HepG2 (cell line): Measurements from ENCODE around the gene SEPTIN5. TPM values are rescaled to one million over a fixed set of nuclear protein-coding genes. Genes with fewer than 3 reads are reported as not detected.
A peak's percentile ranks its signal among the peaks of the same experiment; 100 is the strongest.

Source experiments
- ARNTL ChIP-seq: sonication (generic); formaldehyde crosslinking; IDR thresholded peaks from 2 replicates; pipeline ENCODE4 v1.4.0; 2020; ENCODE audit warnings: mild to moderate bottlenecking, missing genetic modification reagents
- ELF1 ChIP-seq: sonication (generic); formaldehyde crosslinking; IDR thresholded peaks from 2 replicates; pipeline ENCODE4 v1.4.0; 2020; ENCODE audit warnings: missing genetic modification reagents
- HOXA5 ChIP-seq: sonication (generic); formaldehyde crosslinking; IDR thresholded peaks from 2 replicates; pipeline ENCODE4 v1.4.0; 2020; ENCODE audit warnings: missing genetic modification reagents
- ISL2 ChIP-seq: sonication (generic); formaldehyde crosslinking; IDR thresholded peaks from 2 replicates; pipeline ENCODE4 v1.5.0; 2020; ENCODE audit warnings: missing genetic modification reagents
- MAZ ChIP-seq, 2 experiments: sonication (generic) in 1 of 2; formaldehyde crosslinking in 1 of 2; IDR thresholded peaks; 2 replicates each; pipeline versions ENCODE4 v1.5.0 to v1.6.1; 2012 to 2020; ENCODE audit warnings: low read depth in 2 of 2, mild to moderate bottlenecking in 2 of 2, borderline replicate concordance in 1 of 2, improper control_type of control experiment in 1 of 2, low read length in 1 of 2, missing genetic modification reagents in 1 of 2, moderate library complexity in 1 of 2
- SMAD9 ChIP-seq: sonication (generic); formaldehyde crosslinking; IDR thresholded peaks from 2 replicates; pipeline ENCODE4 v1.5.1; 2020; ENCODE audit warnings: mild to moderate bottlenecking, missing genetic modification reagents
- SMC3 ChIP-seq: IDR thresholded peaks from 2 replicates; pipeline ENCODE4 v1.6.1; 2011; ENCODE audit warnings: low read length, improper control_type of control experiment
- SOX6 ChIP-seq, 2 experiments: fragments of 450-650 bp in 1 of 2; sonication (generic) in 1 of 2; formaldehyde crosslinking in 1 of 2; IDR thresholded peaks; 2 replicates each; pipeline versions ENCODE4 v1.4.0 to v1.6.1; 2017 to 2020; ENCODE audit warnings: antibody characterized with exemption in 1 of 2, mild to moderate bottlenecking in 1 of 2, missing genetic modification reagents in 1 of 2
- SP2 ChIP-seq: sonication (generic); formaldehyde crosslinking; IDR thresholded peaks from 2 replicates; pipeline ENCODE4 v1.5.1; 2020; ENCODE audit warnings: mild to moderate bottlenecking, missing genetic modification reagents
- STAT6 ChIP-seq: sonication (generic); formaldehyde crosslinking; IDR thresholded peaks from 2 replicates; pipeline ENCODE4 v1.4.0; 2020; ENCODE audit warnings: missing genetic modification reagents, mild to moderate bottlenecking, borderline replicate concordance
- TBL1XR1 ChIP-seq: fragments of 150-350 bp; IDR thresholded peaks from 2 replicates; pipeline ENCODE4 v1.6.1; 2014; ENCODE audit warnings: borderline replicate concordance, low read length; ENCODE audit not compliant: partially characterized antibody
- ZFY ChIP-seq: sonication (generic); formaldehyde crosslinking; IDR thresholded peaks from 2 replicates; pipeline ENCODE4 v1.4.0; 2020; ENCODE audit warnings: missing genetic modification reagents
- ZGPAT ChIP-seq: IDR thresholded peaks from 2 replicates; pipeline ENCODE4 v1.6.1; 2016; ENCODE audit warnings: mild to moderate bottlenecking
- ZNF512B ChIP-seq: sonication (generic); formaldehyde crosslinking; IDR thresholded peaks from 2 replicates; pipeline ENCODE4 v1.5.1; 2020; ENCODE audit warnings: missing genetic modification reagents, mild to moderate bottlenecking, borderline replicate concordance
- ZNF547 ChIP-seq: sonication (generic); formaldehyde crosslinking; IDR thresholded peaks from 2 replicates; pipeline ENCODE4 v1.5.1; 2020; ENCODE audit warnings: mild to moderate bottlenecking, missing genetic modification reagents
- ZNF564 ChIP-seq: sonication (generic); formaldehyde crosslinking; IDR thresholded peaks from 2 replicates; pipeline ENCODE4 v1.8.1; 2023; ENCODE audit warnings: mild to moderate bottlenecking, missing genetic modification reagents
- ZNF597 ChIP-seq: sonication (generic); formaldehyde crosslinking; IDR thresholded peaks from 2 replicates; pipeline ENCODE4 v1.5.0; 2020; ENCODE audit warnings: missing genetic modification reagents
- ZNF709 ChIP-seq: sonication (generic); formaldehyde crosslinking; IDR thresholded peaks from 2 replicates; pipeline ENCODE4 v1.5.0; 2020; ENCODE audit warnings: mild to moderate bottlenecking, missing genetic modification reagents
- ZNF746 ChIP-seq: sonication (generic); formaldehyde crosslinking; IDR thresholded peaks from 2 replicates; pipeline ENCODE4 v1.8.0; 2022; ENCODE audit warnings: mild to moderate bottlenecking, missing genetic modification reagents
- ZNF878 ChIP-seq: sonication (generic); formaldehyde crosslinking; IDR thresholded peaks from 2 replicates; pipeline ENCODE4 v1.8.1; 2023; ENCODE audit warnings: mild to moderate bottlenecking, missing genetic modification reagents, moderate library complexity
- ZSCAN21 ChIP-seq: sonication (generic); formaldehyde crosslinking; IDR thresholded peaks from 2 replicates; pipeline ENCODE4 v1.8.0; 2022; ENCODE audit warnings: mild to moderate bottlenecking, missing genetic modification reagents, moderate library complexity, borderline replicate concordance
- polyA plus RNA-seq, 8 experiments: library from polyadenylated mRNA; depleted of rRNA in 3 of 8; stranded (reverse) in 7 of 8; unstranded in 1 of 8; fragments of >200 nt; fragmentation: Illumina TruSeq in 4 of 8; extraction: Trizol in 4 of 8; gene quantifications; 2 replicates each; pipeline versions ENCODE4 v1.2.1 to v1.2.3, GENCODE V29; 2011 to 2016; ENCODE audit warnings: low read depth in 4 of 8, missing spikeins in 1 of 8, mixed read lengths in 1 of 8; ENCODE audit not compliant: insufficient read depth in 1 of 8
- total RNA-seq, 5 experiments: library from RNA; depleted of rRNA; stranded (reverse); fragments of >200 nt; fragmentation: Illumina TruSeq; extraction: Trizol; gene quantifications; 2 replicates each; pipeline ENCODE4 v1.2.3, GENCODE V29; 2016; ENCODE audit warnings: low read depth in 1 of 5

Gene SEPTIN5
- total and polyA plus RNA-seq, 2 of the 13 experiments (the other 11 are each of a cell fraction or from before 2014, with no cell fraction given) = 0.33 TPM; not detected in 1

GRCh38 chr22:19730655-19731360 lies 16.5 kb downstream of the SEPTIN5 start (continued):
- 0 out of 2 replicates have a peak, but pooled peaks have one; percentile 67 for TF ChIP-seq STAT6 (CRISPR knock-in tag)
- no peak for TF ChIP-seq SOX6 (IDR thresholded peaks at IDR 0.05)
- TF ChIP-seq SOX6 (CRISPR knock-in tag; IDR thresholded peaks at IDR 0.05) = peak; percentile 92
- 0 out of 2 replicates have a peak, but pooled peaks have one; percentile 25 for TF ChIP-seq HOXA5 (CRISPR knock-in tag)
- peak; percentile 79 for TF ChIP-seq ARNTL
- TF ChIP-seq ELF1 (CRISPR knock-in tag) = peak; percentile 43
- peak; percentile 87 for TF ChIP-seq ZFY (CRISPR knock-in tag)
- peak; percentile 47; the same call in 1 of the 2 replicates for TF ChIP-seq ZNF709 (CRISPR knock-in tag)
- 0 out of 2 replicates have a peak, but pooled peaks have one; percentile 27 for TF ChIP-seq ZNF564
- TF ChIP-seq MAZ (IDR thresholded peaks at IDR 0.05; ENCODE audit: borderline replicate concordance, low read depth, low read length) = no peak; the same call in 1 of the 2 replicates
- peak; percentile 96 for TF ChIP-seq MAZ (CRISPR knock-in tag; IDR thresholded peaks at IDR 0.05; ENCODE audit: low read depth)
- TF ChIP-seq ZNF597 = no peak
- no peak for TF ChIP-seq TBL1XR1
- peak; percentile 77 for TF ChIP-seq ZGPAT (CRISPR knock-in tag)
- peak; percentile 51; the same call in 1 of the 2 replicates for TF ChIP-seq ZSCAN21 (CRISPR knock-in tag)
- TF ChIP-seq SP2 = no peak; the same call in 1 of the 2 replicates
- peak; percentile 69 for TF ChIP-seq ISL2 (CRISPR knock-in tag)
- no peak for TF ChIP-seq ZNF512B
- peak; percentile 84 for TF ChIP-seq ZNF547 (CRISPR knock-in tag)
- TF ChIP-seq SMAD9 = peak; percentile 90; the same call in 1 of the 2 replicates
- peak; percentile 52; the same call in 1 of the 2 replicates for TF ChIP-seq ZNF878
- TF ChIP-seq SMC3 = peak; percentile 67; the same call in 1 of the 2 replicates
- peak; percentile 98 for TF ChIP-seq ZNF746 (CRISPR knock-in tag)
